ENCODE data around the gene YTHDF2. TPM values are rescaled to one million over a fixed set of nuclear protein-coding genes. Genes with fewer than 3 reads are reported as not detected.

The YTHDF2 gene
- total and polyA plus RNA-seq, 2 experiments from 2014 or later, result 62.8 to 84.0 TPM

DNA sequence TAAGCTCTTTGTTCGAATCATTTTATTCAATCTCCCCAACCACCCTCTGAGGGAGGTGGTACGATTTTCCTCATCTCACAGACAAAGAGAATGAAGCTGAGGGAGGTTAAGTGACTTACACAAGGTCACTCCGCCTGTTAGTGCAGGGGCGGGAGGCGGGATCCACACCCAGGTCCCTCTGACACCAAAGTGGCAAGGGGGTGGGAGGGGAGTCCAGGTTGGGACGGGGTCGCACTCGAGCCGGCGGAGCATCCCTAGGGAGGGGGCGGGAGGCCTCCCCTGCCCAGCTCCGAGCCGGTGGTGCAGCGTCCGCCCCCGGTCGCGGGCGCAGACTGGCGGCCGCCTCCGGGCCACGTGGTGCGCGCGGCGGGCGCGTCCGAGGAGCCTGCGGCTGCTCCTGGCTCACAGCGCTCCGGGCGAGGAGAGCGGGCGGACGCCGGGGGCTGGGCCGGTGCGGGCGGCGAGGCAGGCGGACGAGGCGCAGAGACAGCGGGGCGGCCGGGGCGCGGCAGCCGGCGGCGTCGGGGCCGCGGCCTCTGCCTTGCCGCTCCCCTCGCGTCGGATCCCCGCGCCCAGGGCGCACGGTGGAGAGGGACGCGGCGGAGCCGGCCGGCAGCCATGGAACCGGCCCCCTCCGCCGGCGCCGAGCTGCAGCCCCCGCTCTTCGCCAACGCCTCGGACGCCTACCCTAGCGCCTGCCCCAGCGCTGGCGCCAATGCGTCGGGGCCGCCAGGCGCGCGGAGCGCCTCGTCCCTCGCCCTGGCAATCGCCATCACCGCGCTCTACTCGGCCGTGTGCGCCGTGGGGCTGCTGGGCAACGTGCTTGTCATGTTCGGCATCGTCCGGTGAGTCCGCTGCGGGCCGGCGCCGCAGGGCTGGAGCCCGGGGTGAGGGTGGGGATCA lies 75.3 kb downstream of the YTHDF2 start, which contains the start of gene OPRD1:
TSS of gene OPRD1 (plus strand) at position 405 of the 903 bp plus-strand sequence. CDS start at position 619, 214 bp downstream.
- TF ChIP-seq, protein P1, sequence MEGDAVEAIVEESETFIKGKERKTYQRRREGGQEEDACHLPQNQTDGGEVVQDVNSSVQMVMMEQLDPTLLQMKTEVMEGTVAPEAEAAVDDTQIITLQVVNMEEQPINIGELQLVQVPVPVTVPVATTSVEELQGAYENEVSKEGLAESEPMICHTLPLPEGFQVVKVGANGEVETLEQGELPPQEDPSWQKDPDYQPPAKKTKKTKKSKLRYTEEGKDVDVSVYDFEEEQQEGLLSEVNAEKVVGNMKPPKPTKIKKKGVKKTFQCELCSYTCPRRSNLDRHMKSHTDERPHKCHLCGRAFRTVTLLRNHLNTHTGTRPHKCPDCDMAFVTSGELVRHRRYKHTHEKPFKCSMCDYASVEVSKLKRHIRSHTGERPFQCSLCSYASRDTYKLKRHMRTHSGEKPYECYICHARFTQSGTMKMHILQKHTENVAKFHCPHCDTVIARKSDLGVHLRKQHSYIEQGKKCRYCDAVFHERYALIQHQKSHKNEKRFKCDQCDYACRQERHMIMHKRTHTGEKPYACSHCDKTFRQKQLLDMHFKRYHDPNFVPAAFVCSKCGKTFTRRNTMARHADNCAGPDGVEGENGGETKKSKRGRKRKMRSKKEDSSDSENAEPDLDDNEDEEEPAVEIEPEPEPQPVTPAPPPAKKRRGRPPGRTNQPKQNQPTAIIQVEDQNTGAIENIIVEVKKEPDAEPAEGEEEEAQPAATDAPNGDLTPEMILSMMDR (IDR thresholded peaks at IDR 0.05; ENCODE audit: low read depth, low read length), result no peak
- no peaks in the 10 kb centered on the region for H3K36me3 ChIP-seq
- H3K4me1 ChIP-seq (ENCODE audit: low read depth), result peaks cover 6% of the 10 kb centered on the region
- H3K4me3 ChIP-seq, result peak within 1 kb of the TSS; percentile 16
- H3K27me3 ChIP-seq, result peaks cover 37% of the 10 kb centered on the region
- DNase-seq (ENCODE audit: low read depth in 1 of 2, low spot score in 1 of 2), result peak in 1 of 2 donors; percentile 52
- H3K27ac ChIP-seq, result no peak within 1 kb of the TSS
- H3K9me3 ChIP-seq (ENCODE audit: low read depth), result no peaks in the 10 kb centered on the region

DNA sequence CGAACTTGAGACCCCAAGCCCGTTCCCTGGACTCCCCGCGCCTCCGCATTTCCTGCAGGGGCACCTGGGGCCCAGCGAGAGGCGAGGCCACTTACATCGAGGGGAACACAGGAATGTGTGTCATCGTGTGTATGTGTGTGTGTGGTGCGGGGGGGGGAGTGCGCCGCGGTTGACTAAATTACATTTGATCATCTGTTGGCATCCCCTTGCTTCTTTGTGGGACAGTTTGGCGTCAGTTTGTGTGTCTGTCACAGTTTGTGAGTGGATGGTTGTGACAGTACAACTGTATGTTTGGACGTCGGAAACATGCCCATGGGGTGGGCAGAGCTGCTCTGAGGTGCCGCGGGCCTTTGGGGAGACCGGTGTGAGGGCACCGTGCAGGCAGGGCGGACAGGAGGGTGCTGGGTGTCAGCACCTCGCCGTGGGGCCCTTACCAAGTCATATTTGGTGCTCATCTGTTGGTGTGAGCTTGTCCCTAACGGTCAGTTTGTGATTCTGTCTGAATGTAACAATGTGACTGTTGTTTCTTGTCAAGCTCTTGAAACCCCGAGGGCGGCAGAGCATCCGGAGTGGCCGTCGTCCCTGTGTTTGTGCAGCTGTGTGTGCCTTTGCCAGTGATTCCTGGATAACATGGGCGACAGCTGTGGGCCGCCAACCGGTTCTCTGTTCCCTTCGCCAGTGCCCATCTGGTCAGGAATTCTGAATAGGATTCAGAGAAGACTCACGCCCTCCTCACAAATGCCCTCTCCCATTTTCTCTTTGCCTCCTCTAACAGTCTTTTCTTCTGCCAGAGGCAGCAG lies 76.1 kb downstream of the YTHDF2 start:
- DNase-seq (ENCODE audit: low read depth in 1 of 2, low spot score in 1 of 2), result no peak
- peaks cover 37% of the 10 kb centered on the region for H3K27me3 ChIP-seq
- no peak overlapping the region for H3K27ac ChIP-seq
- no peaks in the 10 kb centered on the region for H3K9me3 ChIP-seq (ENCODE audit: low read depth)
- peak overlapping the region; percentile 16 for H3K4me3 ChIP-seq
- H3K36me3 ChIP-seq, result no peaks in the 10 kb centered on the region
- TF ChIP-seq, protein P1 (IDR thresholded peaks at IDR 0.05; ENCODE audit: low read depth, low read length), result no peak
- peaks cover 6% of the 10 kb centered on the region for H3K4me1 ChIP-seq (ENCODE audit: low read depth)

DNA sequence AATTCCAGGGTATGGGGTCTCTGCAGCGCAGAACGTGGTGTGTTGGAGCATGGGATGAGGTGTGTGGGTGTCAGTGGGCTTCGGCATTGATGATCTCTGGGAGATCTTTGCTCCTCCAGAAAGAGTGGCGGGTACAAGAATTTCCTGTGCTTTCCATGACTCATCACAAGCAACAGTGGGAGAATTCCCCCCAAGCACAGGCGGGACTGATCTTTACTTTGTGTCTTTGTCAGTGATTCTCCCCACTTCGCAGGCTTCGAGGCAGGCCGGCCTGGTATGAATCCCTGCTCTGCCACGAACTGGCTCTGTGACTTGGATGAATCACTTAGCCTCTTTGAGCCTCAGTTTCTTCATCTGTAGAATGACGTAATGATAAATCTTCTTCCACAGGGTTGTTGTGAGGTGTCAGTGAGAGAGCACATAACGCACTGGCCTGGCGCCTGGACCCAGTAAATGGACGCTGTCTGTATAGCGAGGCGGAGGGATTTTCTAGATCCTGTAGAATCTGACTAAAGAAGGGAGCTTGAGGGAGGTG lies 77.3 kb downstream of the YTHDF2 start:
- peaks cover 6% of the 10 kb centered on the region for H3K4me1 ChIP-seq (ENCODE audit: low read depth)
- no peak overlapping the region for H3K27ac ChIP-seq
- H3K27me3 ChIP-seq, result peaks cover 37% of the 10 kb centered on the region
- no peak overlapping the region for H3K4me3 ChIP-seq
- TF ChIP-seq, protein P1 (IDR thresholded peaks at IDR 0.05; ENCODE audit: low read depth, low read length), result no peak
- H3K36me3 ChIP-seq, result no peaks in the 10 kb centered on the region
- no peak for DNase-seq (ENCODE audit: low read depth in 1 of 2, low spot score in 1 of 2)
- no peaks in the 10 kb centered on the region for H3K9me3 ChIP-seq (ENCODE audit: low read depth)

DNA sequence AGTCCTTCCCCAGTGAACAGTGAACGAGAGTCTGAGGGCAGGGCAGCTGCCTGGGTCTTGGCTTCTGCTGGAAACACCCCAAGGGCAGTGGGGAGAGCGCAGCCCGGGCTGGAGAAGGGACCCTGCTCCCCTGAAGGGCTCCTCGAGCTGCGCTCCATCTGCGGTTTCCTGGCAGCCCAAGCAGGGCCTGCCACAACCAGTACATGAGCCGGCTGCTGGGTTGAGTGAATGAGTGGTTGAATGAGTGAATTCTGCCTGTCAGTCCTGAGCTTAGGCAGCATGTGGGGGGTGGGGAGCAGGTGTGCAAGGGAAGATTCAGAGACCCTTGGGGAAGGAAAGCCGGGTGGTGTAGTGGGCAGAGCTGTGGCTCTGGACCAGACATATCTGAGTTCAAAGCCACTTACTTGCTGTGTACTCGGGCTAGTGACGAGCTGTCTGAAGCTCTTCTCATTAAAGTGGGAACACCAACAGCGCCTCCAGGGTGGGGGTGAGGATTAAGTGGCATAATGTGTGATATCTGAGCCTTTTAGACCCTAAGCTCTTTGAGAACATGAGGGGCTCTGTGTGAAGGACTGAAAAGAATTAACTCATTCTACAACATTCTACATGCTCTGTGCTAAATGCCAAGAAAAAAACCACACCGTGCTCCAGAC lies 78.9 kb downstream of the YTHDF2 start:
- TF ChIP-seq, protein P1 (IDR thresholded peaks at IDR 0.05; ENCODE audit: low read depth, low read length), result no peak
- Histone ChIP-seq H3K9me3 (ENCODE audit: low read depth) (no peaks in the 10 kb centered on the region), H3K4me1 (ENCODE audit: low read depth) (peaks cover 6% of the 10 kb centered on the region), H3K4me3 (no peak overlapping the region), H3K27me3 (peaks cover 28% of the 10 kb centered on the region), H3K27ac (no peak overlapping the region), H3K36me3 (no peaks in the 10 kb centered on the region)
- peak in 1 of 2 donors; percentile 20 for DNase-seq (ENCODE audit: low read depth in 1 of 2, low spot score in 1 of 2)

DNA sequence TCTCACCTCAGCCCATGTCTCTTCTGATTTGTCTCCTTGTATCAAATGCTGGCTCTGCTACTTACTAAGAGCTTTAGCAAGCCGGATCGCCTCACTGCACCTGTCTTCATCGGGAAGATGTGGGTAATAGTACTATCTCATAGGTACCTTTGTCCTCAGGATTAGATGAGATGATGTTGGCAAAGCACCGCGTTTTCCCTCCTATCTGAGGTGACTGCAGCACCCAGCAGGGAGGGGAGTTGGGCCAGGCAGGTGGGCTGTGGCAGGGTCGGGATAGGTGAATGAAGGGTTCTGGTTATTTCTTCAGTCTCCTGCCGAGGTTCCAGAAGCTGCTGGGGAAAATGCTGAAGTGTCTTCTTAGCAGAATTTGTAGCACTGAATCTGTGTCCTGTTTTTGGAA lies 80.4 kb downstream of the YTHDF2 start:
- no peaks in the 10 kb centered on the region for H3K36me3 ChIP-seq
- DNase-seq (ENCODE audit: low read depth in 1 of 2, low spot score in 1 of 2), result no peak
- H3K27ac ChIP-seq, result no peak overlapping the region
- TF ChIP-seq, protein P1 (IDR thresholded peaks at IDR 0.05; ENCODE audit: low read depth, low read length), result no peak
- H3K9me3 ChIP-seq (ENCODE audit: low read depth), result no peaks in the 10 kb centered on the region
- H3K4me3 ChIP-seq, result no peak overlapping the region
- peaks cover 13% of the 10 kb centered on the region for H3K27me3 ChIP-seq
- H3K4me1 ChIP-seq (ENCODE audit: low read depth), result peaks cover 6% of the 10 kb centered on the region

All from cardiac muscle cell (in vitro differentiated cells and primary cell).